ENCODE data around the gene SNU13.

DNA sequence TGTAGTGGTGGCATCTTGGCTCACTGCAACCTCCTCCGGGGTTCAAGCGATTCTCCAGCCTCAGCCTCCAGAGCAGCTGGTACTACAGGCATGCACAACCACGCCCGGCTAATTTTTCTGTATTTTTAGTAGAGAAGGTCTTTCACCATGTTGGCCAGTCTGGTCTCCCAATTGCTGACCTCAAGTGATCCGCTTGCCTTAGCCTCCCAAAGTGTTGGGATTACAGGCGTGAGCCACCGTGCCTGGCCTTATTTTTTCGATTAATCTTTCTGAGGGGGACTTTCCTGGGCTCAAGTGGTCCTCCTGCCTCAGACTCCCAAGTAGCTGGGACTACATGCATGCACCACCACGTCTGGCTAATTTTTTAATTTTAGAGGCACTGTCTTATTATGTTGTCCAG, 5.6 kb downstream of the SNU13 start:
- TF ChIP-seq, protein P1, sequence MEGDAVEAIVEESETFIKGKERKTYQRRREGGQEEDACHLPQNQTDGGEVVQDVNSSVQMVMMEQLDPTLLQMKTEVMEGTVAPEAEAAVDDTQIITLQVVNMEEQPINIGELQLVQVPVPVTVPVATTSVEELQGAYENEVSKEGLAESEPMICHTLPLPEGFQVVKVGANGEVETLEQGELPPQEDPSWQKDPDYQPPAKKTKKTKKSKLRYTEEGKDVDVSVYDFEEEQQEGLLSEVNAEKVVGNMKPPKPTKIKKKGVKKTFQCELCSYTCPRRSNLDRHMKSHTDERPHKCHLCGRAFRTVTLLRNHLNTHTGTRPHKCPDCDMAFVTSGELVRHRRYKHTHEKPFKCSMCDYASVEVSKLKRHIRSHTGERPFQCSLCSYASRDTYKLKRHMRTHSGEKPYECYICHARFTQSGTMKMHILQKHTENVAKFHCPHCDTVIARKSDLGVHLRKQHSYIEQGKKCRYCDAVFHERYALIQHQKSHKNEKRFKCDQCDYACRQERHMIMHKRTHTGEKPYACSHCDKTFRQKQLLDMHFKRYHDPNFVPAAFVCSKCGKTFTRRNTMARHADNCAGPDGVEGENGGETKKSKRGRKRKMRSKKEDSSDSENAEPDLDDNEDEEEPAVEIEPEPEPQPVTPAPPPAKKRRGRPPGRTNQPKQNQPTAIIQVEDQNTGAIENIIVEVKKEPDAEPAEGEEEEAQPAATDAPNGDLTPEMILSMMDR (IDR thresholded peaks at IDR 0.05), result no peak
- TF ChIP-seq POLR2AphosphoS5 (IDR thresholded peaks at IDR 0.05), result no peak

All from prostate gland (tissue), 2 donors.